Right lobe of liver (tissue), 4 donors: ENCODE results near the gene ST3GAL2.

Source experiments
- POLR2A ChIP-seq: fragments of 450-650 bp; IDR thresholded peaks from one replicate; pipeline ENCODE4 v1.6.1; 2017; ENCODE audit warnings: antibody characterized with exemption, mild to moderate bottlenecking
- TF ChIP-seq, protein P1 (sequence below), 4 donors: fragments of 200-600 bp in 3 of 4; fragments of 450-650 bp in 1 of 4; IDR thresholded peaks; one replicate each; pipeline versions ENCODE4 v1.5.1 to v1.8.0; 2016 to 2022; ENCODE audit warnings: antibody characterized with exemption in 4 of 4, mild to moderate bottlenecking in 2 of 4
- donor health status: DM: no; HTN: no; CAD: no.
- donor health status: DM: no; HTN: no; CAD: no.
- donor health status: DM: no; HTN: yes; CAD: no.

- TF ChIP-seq, protein P1, sequence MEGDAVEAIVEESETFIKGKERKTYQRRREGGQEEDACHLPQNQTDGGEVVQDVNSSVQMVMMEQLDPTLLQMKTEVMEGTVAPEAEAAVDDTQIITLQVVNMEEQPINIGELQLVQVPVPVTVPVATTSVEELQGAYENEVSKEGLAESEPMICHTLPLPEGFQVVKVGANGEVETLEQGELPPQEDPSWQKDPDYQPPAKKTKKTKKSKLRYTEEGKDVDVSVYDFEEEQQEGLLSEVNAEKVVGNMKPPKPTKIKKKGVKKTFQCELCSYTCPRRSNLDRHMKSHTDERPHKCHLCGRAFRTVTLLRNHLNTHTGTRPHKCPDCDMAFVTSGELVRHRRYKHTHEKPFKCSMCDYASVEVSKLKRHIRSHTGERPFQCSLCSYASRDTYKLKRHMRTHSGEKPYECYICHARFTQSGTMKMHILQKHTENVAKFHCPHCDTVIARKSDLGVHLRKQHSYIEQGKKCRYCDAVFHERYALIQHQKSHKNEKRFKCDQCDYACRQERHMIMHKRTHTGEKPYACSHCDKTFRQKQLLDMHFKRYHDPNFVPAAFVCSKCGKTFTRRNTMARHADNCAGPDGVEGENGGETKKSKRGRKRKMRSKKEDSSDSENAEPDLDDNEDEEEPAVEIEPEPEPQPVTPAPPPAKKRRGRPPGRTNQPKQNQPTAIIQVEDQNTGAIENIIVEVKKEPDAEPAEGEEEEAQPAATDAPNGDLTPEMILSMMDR (IDR thresholded peaks at IDR 0.05) = no peak
- no peak for TF ChIP-seq POLR2A
Measured at GRCh38 chr16:70453892-70454221, 15.0 kb upstream of the ST3GAL2 start.
